Osteoblast (primary cell): Measurements from ENCODE around the gene TLX3. TPM values are rescaled to one million over a fixed set of nuclear protein-coding genes. Genes with fewer than 3 reads are reported as not detected.
"Not testable (repeated sequence)": the region's sequence is repeated elsewhere in the genome, so short reads cannot be mapped to it uniquely, and the experiment has no call there.

Experiments
- DNase-seq: peaks from one replicate; pipeline ENCODE4 v3.0.0; 2011; ENCODE audit warnings: low spot score, mixed read lengths; ENCODE audit not compliant: insufficient read length; ENCODE audit errors: missing footprints
- H2AFZ ChIP-seq: 2 replicates; pipeline ENCODE4 v1.6.0; 2011; ENCODE audit warnings: mild to moderate bottlenecking, low read length
- H3K27ac ChIP-seq: 2 replicates; pipeline ENCODE4 v1.5.1; 2011; ENCODE audit warnings: mild to moderate bottlenecking, low read depth, low read length, moderate library complexity
- H3K27me3 ChIP-seq: 2 replicates; pipeline ENCODE4 v1.6.0; 2012; ENCODE audit warnings: mild to moderate bottlenecking, control low read depth, inconsistent platforms, low read length, moderate library complexity; ENCODE audit not compliant: insufficient read depth
- H3K36me3 ChIP-seq: 2 replicates; pipeline ENCODE4 v1.5.1; 2011; ENCODE audit warnings: mild to moderate bottlenecking, low read length, control low read depth, moderate library complexity; ENCODE audit not compliant: insufficient read depth
- H3K4me1 ChIP-seq: 2 replicates; pipeline ENCODE4 v1.5.1; 2011; ENCODE audit warnings: mild to moderate bottlenecking, low read length, control low read depth, moderate library complexity; ENCODE audit not compliant: insufficient read depth
- H3K4me2 ChIP-seq: 2 replicates; pipeline ENCODE4 v1.6.0; 2011; ENCODE audit warnings: mild to moderate bottlenecking, low read length; ENCODE audit not compliant: insufficient read depth
- H3K4me3 ChIP-seq: fragments of 200-600 bp; sonication (generic); 3 replicates; pipeline ENCODE4 v1.5.1; 2012; ENCODE audit warnings: mild to moderate bottlenecking, low read length, inconsistent platforms; ENCODE audit not compliant: insufficient read depth
- H3K79me2 ChIP-seq: 2 replicates; pipeline ENCODE4 v1.6.0; 2012; ENCODE audit warnings: mild to moderate bottlenecking, low read length, control low read depth, inconsistent platforms; ENCODE audit not compliant: insufficient read depth
- H3K9me3 ChIP-seq: 2 replicates; pipeline ENCODE4 v1.5.1; 2011; ENCODE audit warnings: low read depth, low read length, control low read depth
- H4K20me1 ChIP-seq: 2 replicates; pipeline ENCODE4 v1.6.0; 2012; ENCODE audit warnings: mild to moderate bottlenecking, low read length, control low read depth; ENCODE audit not compliant: insufficient read depth
- CTCF ChIP-seq: IDR thresholded peaks from 2 replicates; pipeline ENCODE4 v1.5.1; 2011; ENCODE audit warnings: mild to moderate bottlenecking, low read depth, low read length, moderate library complexity; ENCODE audit errors: extremely low read depth
- total RNA-seq: library from RNA; depleted of rRNA; stranded (reverse); fragments of >200 nt; gene quantifications from 2 replicates; pipeline ENCODE4 v1.2.3, GENCODE V29; 2012

Gene TLX3
- total RNA-seq, 1 donor: not detected

- H3K4me1 ChIP-seq: peaks cover 3% of the 10 kb centered on the region
- H4K20me1 ChIP-seq: no peaks in the 10 kb centered on the region
- H3K27me3 ChIP-seq: no peaks in the 10 kb centered on the region
- DNase-seq: no peak
- H3K79me2 ChIP-seq: no peaks in the 10 kb centered on the region
- H2AFZ ChIP-seq: no peak overlapping the region
- H3K4me3 ChIP-seq: no peak overlapping the region
- no peaks in the 10 kb centered on the region for H3K9me3 ChIP-seq
- no peak overlapping the region for H3K4me2 ChIP-seq
- TF ChIP-seq CTCF: no peak
- no peaks in the 10 kb centered on the region for H3K36me3 ChIP-seq
- no peak overlapping the region for H3K27ac ChIP-seq
Measured at GRCh38 chr5:171295801-171296200, 13.2 kb upstream of the TLX3 start.

- not testable (repeated sequence) for H3K27me3 ChIP-seq, H3K4me3 ChIP-seq, H2AFZ ChIP-seq, H3K9me3 ChIP-seq, H3K4me2 ChIP-seq, H4K20me1 ChIP-seq, H3K36me3 ChIP-seq, DNase-seq, H3K27ac ChIP-seq, H3K79me2 ChIP-seq, H3K4me1 ChIP-seq
Measured at GRCh38 chr5:171297941-171298340, 11.1 kb upstream of the TLX3 start.

GRCh38 chr5:171299228-171299627 is 9.8 kb upstream of the TLX3 start:
- H2AFZ ChIP-seq: no peak overlapping the region
- no peak overlapping the region for H3K27ac ChIP-seq
- H3K4me1 ChIP-seq: peaks cover 3% of the 10 kb centered on the region
- no peak overlapping the region for H3K4me3 ChIP-seq
- no peak overlapping the region for H3K4me2 ChIP-seq
- H3K79me2 ChIP-seq: no peaks in the 10 kb centered on the region
- no peaks in the 10 kb centered on the region for H3K27me3 ChIP-seq
- H3K9me3 ChIP-seq: no peaks in the 10 kb centered on the region
- TF ChIP-seq CTCF: no peak
- H3K36me3 ChIP-seq: no peaks in the 10 kb centered on the region
- no peak for DNase-seq
- H4K20me1 ChIP-seq: no peaks in the 10 kb centered on the region

GRCh38 chr5:171299851-171300250 is 9.2 kb upstream of the TLX3 start:
- no peak for DNase-seq
- no peaks in the 10 kb centered on the region for H3K36me3 ChIP-seq
- H3K9me3 ChIP-seq: no peaks in the 10 kb centered on the region
- no peak overlapping the region for H3K4me2 ChIP-seq
- H3K27ac ChIP-seq: no peak overlapping the region
- no peak overlapping the region for H3K4me3 ChIP-seq
- TF ChIP-seq CTCF: no peak
- no peaks in the 10 kb centered on the region for H3K79me2 ChIP-seq
- H3K4me1 ChIP-seq: peaks cover 3% of the 10 kb centered on the region
- no peaks in the 10 kb centered on the region for H4K20me1 ChIP-seq
- H3K27me3 ChIP-seq: peaks cover 4% of the 10 kb centered on the region
- no peak overlapping the region for H2AFZ ChIP-seq
